GM21526 (cell line): Measurements from ENCODE around the gene ARHGAP31.
"Not testable (repeated sequence)": the region's sequence is repeated elsewhere in the genome, so short reads cannot be mapped to it uniquely, and the experiment has no call there.

Experiments used
- ATAC-seq: cut with Tn5 transposase; IDR thresholded peaks from one replicate; pipeline ENCODE4 v1.9.1; 2021; ENCODE audit warnings: moderate library complexity; ENCODE audit not compliant: unreplicated experiment, low FRiP score

ARHGAP31 gene

GRCh38 chr3:119293871-119294695 is at the start of gene ARHGAP31:
ARHGAP31 (plus strand) TSS chr3:119294383; CDS start chr3:119294905, 522 bp downstream.
- ATAC-seq = peak; percentile 59

- ATAC-seq = no peak
Measured at GRCh38 chr3:119245778-119246177, 48.4 kb upstream of the ARHGAP31 start.

- ATAC-seq = no peak
Measured at GRCh38 chr3:119255214-119255613, 39.0 kb upstream of the ARHGAP31 start.

- ATAC-seq = no peak
Measured at GRCh38 chr3:119257111-119257510, 37.1 kb upstream of the ARHGAP31 start.

- ATAC-seq = peak; percentile 87
Measured at GRCh38 chr3:119257654-119258410, 36.4 kb upstream of the ARHGAP31 start.

- peak; percentile 87 for ATAC-seq
Measured at GRCh38 chr3:119258915-119259314, 35.3 kb upstream of the ARHGAP31 start.

- ATAC-seq = no peak
Measured at GRCh38 chr3:119259821-119260220, 34.4 kb upstream of the ARHGAP31 start.

GRCh38 chr3:119261055-119261454 is 33.1 kb upstream of the ARHGAP31 start:
- ATAC-seq = no peak

GRCh38 chr3:119270212-119270611 is 24.0 kb upstream of the ARHGAP31 start:
- ATAC-seq = not testable (repeated sequence)

- no peak for ATAC-seq
Measured at GRCh38 chr3:119276680-119277079, 17.5 kb upstream of the ARHGAP31 start.

GRCh38 chr3:119279101-119279554 is 15.1 kb upstream of the ARHGAP31 start:
- no peak for ATAC-seq

- no peak for ATAC-seq
Measured at GRCh38 chr3:119279584-119280243, 14.5 kb upstream of the ARHGAP31 start.

- no peak for ATAC-seq
Measured at GRCh38 chr3:119288669-119289403, 5.3 kb upstream of the ARHGAP31 start.

GRCh38 chr3:119289404-119289770 is 4.8 kb upstream of the ARHGAP31 start:
- ATAC-seq = no peak

GRCh38 chr3:119290613-119291012 is 3.6 kb upstream of the ARHGAP31 start:
- no peak for ATAC-seq

GRCh38 chr3:119291062-119291700 is 3.0 kb upstream of the ARHGAP31 start:
- no peak for ATAC-seq

- ATAC-seq = no peak
Measured at GRCh38 chr3:119292666-119293065, 1.5 kb upstream of the ARHGAP31 start.

GRCh38 chr3:119293105-119293870 is 895 bp upstream of the ARHGAP31 start:
- ATAC-seq = no peak
